Measurements from ENCODE around the gene OSBP. TPM values are rescaled to one million over a fixed set of nuclear protein-coding genes. Genes with fewer than 3 reads are reported as not detected.
A peak's percentile ranks its signal among the peaks of the same experiment; 100 is the strongest.
"Not testable (repeated sequence)": the region's sequence is repeated elsewhere in the genome, so short reads cannot be mapped to it uniquely, and the experiment has no call there.

The OSBP gene
- total RNA-seq, 2 experiments from 2014 or later = 34.4 to 38.6 TPM

DNA sequence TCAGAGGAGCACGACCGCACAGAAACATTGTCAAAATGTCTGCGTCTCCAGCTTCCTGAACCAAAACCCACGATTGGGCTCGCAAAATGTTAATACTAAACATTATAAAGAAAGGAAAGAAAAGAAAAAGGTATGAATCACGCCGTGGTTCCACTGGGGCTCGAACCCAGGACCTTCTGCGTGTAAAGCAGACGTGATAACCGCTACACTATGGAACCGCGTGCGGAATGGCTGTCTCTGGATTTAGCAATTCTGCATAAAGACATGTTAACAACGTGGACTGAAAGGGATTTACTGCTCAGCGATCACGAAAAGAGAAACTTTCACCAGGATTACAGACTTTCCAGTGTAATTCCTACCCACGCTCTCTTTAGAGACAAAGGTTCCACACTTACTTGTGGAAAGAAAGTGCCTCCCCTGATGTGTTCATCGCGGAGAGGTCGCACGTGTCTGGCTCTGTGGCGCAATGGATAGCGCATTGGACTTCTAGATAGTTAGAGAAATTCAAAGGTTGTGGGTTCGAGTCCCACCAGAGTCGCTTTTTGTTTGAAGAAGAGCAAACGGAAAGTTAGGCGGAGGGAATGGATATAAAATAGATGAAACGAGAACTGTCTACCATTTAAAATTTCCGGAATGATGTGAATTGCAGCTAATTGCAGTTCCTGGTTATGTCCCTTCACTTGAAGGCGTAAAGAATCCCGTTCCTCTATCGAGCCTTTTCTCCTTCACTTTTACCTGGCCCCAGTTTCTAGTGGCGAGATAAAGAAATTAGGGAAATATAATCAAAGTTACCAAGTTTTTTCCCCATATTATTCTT lies 64.5 kb downstream of the OSBP start:
- H3K36me3 Mint-ChIP-seq (ENCODE audit: low read depth) = peaks cover 4% of the 10 kb centered on the region
- peak; percentile 86 for DNase-seq
- no peaks in the 10 kb centered on the region for H3K9me3 Mint-ChIP-seq (ENCODE audit: insufficient read depth)
- peaks cover 43% of the 10 kb centered on the region for H3K4me1 Mint-ChIP-seq (ENCODE audit: low read depth)
- ChIA-PET CTCF (interaction anchor here (0.8 to 2.8 kb wide), 2 partner anchors 10 to 118 kb away, joined by 3 to 15 read pairs; partner anchors contain the start of gene PATL1), POLR2A (interaction anchor here (0.6 to 1.2 kb wide), 5 partner anchors 15 to 259 kb away, joined by 3 to 5 read pairs (median 3); no protein-coding TSS in a partner anchor)
- peak overlapping the region; percentile 80 for H3K4me3 Mint-ChIP-seq
- peak; percentile 54 for ATAC-seq
- H3K27ac Mint-ChIP-seq = peak overlapping the region; percentile 92
- H3K27me3 Mint-ChIP-seq (ENCODE audit: low read depth) = peaks cover 13% of the 10 kb centered on the region

DNA sequence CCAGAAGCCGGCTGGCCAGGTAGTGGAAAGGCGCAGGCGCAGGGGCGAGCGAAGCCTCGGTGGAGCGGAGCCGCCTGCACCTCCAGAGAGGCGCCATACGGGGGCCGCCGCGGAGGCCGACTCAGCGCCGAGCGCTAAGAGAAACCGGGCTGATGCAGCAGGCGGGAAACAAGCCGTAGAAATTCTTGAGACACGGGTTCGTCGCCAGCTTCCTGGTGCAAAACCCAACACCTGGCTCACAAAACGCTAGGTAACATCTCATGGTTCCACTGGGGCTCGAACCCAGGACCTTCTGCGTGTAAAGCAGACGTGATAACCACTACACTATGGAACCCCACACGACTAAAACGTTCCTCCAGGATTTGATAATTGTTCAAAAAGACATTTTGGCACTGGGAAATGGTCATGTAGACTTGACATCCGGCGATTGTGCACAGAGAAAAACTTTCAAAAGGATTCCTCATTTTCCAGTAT lies 65.2 kb downstream of the OSBP start:
- Mint-ChIP-seq H3K27ac (peak overlapping the region; percentile 92), H3K9me3 (ENCODE audit: insufficient read depth) (no peaks in the 10 kb centered on the region), H3K4me1 (ENCODE audit: low read depth) (peaks cover 37% of the 10 kb centered on the region), H3K27me3 (ENCODE audit: low read depth) (peaks cover 10% of the 10 kb centered on the region), H3K4me3 (peak overlapping the region; percentile 80), H3K36me3 (ENCODE audit: low read depth) (peaks cover 4% of the 10 kb centered on the region)
- CTCF ChIA-PET = interaction anchor here (0.8 to 2.8 kb wide), 6 partner anchors 11 to 406 kb away, joined by 3 to 19 read pairs (median 4); partner anchors contain the start of genes OR4D9 and PATL1
- POLR2A ChIA-PET = interaction anchor here (0.6 to 1.6 kb wide), 9 partner anchors 9 to 406 kb away, joined by 3 to 5 read pairs (median 3); partner anchors contain the start of gene PATL1
- peak; percentile 92 for DNase-seq
- peak; percentile 95 for ATAC-seq

DNA sequence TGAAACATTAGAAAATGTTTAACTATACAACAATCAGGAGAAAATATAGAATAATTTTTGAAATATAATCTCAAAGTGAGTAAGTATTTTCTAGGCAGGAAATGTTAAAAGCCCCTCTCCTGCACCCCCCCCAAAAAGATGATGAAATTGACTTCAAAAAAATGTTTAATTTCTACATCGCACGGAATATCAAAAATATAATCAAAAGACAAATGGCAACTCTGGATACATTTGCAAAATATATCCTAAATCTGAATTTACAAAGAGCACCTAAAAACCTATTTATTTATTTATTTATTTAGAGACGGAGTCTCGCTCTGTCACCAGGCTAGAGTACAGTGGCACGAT lies 67.3 kb downstream of the OSBP start:
- CTCF ChIA-PET = interaction anchor here (0.8 to 2.4 kb wide), 2 partner anchors 9 to 10 kb away, joined by 3 to 19 read pairs; no protein-coding TSS in a partner anchor
- POLR2A ChIA-PET = no interaction called here
- peaks cover 35% of the 10 kb centered on the region for H3K4me1 Mint-ChIP-seq (ENCODE audit: low read depth)
- no peaks in the 10 kb centered on the region for H3K9me3 Mint-ChIP-seq (ENCODE audit: insufficient read depth)
- peaks cover 4% of the 10 kb centered on the region for H3K36me3 Mint-ChIP-seq (ENCODE audit: low read depth)
- peaks cover 9% of the 10 kb centered on the region for H3K27me3 Mint-ChIP-seq (ENCODE audit: low read depth)
- H3K27ac Mint-ChIP-seq = no peak overlapping the region
- no peak for DNase-seq
- H3K4me3 Mint-ChIP-seq = no peak overlapping the region
- no peak for ATAC-seq

DNA sequence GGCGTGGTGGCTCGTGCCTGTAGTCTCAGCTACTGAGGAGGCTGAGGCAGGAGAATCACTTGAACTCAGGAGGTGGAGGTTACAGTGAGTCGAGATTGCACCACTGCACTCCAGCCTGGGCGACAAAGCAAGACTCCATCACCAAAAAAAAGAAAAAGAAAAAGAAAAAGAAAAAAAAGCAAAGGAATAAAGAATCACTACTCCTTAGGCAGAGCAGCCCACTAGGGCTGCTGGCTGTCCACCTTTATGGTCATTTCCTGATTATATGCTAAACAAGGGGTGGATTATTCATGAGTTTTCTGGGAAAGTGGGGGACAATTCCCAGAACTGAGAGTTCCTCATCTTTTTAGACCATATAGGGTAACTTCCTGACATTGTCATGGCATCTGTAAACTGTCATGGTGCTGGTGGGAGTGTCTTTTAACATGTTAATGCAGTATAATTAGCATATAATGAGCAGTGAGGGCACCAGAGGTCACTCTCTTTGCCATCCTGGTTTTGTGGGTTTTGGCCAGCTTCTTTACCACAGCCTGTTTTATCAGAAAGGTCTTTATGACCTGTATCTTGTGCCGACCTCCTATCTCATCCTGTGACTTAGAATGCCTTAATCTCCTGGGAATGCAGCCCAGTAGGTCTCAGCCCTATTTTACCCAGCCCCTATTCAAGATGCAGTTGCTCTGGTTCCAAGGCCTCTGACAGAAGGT lies 67.8 kb downstream of the OSBP start:
- H3K27me3 Mint-ChIP-seq (ENCODE audit: low read depth); H3K4me3 Mint-ChIP-seq; H3K9me3 Mint-ChIP-seq (ENCODE audit: insufficient read depth); H3K27ac Mint-ChIP-seq; H3K36me3 Mint-ChIP-seq (ENCODE audit: low read depth); POLR2A ChIA-PET; DNase-seq; ATAC-seq: not testable (repeated sequence)
- CTCF ChIA-PET = interaction anchor here (2.4 kb wide), 1 partner anchor 9 kb away, joined by 19 read pairs; no protein-coding TSS in a partner anchor
- H3K4me1 Mint-ChIP-seq (ENCODE audit: low read depth) = peaks cover 33% of the 10 kb centered on the region

DNA sequence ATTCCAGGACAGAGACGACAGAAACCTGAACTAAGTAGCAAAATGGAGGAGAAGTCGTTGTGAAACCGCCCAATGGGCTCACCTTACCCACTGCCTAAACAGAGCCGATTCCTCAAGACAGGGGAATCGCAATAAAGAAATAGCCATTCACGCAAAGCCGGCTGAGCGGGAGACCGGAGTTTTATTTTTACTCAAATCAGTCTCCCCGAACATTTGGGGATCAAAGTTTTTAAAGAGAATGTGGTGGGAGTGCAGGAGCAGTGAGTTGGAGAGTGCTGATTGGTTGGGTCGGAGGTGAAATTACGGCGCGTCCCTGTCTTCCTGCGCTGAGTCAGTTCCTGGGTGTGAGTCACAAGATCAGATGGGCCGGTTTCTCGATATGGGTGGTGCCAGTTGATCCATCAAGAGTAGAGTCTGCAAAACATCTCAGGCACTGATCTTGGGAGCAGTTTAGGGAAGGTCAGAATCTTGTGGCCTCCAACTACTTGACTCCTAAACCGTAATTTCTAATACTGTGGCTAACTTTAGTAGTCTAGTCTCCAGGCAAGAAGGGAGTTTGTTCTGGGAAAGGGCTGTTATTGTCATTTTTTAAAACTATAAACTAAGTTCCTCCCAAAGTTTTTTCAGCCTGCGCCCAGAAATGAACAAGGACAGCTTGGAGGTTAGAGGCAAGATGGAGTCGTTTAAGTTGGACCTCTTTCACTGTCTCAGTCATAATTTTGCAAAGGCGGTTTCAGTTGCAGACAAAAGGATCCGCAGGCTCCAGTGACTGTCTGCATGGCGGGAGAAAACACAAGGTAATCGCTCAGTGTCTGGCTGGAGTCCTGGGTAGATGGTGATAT lies 70.2 kb downstream of the OSBP start:
- CTCF ChIA-PET = no interaction called here
- Mint-ChIP-seq H3K36me3 (ENCODE audit: low read depth) (no peaks in the 10 kb centered on the region), H3K9me3 (ENCODE audit: insufficient read depth) (no peaks in the 10 kb centered on the region)

DNA sequence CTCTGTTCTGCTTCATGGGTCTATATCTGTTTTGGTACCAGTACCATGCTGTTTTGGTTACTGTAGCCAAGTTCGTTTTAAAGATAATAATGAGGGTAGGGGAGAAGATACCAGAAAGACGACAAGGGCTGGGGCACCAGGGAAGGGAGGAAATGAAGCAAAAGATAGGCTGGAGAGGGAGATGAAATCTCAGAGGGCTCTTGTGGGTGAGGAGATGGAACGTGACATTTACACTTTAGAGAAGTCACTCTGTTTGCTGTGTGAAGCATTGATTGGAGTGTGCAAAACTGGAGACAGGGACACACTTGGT lies 70.8 kb downstream of the OSBP start:
- ATAC-seq (no peak), DNase-seq (no peak)
- ChIA-PET CTCF (no interaction called here), POLR2A (no interaction called here)
- Mint-ChIP-seq H3K27ac (no peak overlapping the region), H3K4me1 (ENCODE audit: low read depth) (peaks cover 14% of the 10 kb centered on the region), H3K9me3 (ENCODE audit: insufficient read depth) (no peaks in the 10 kb centered on the region), H3K27me3 (ENCODE audit: low read depth) (peaks cover 5% of the 10 kb centered on the region), H3K4me3 (no peak overlapping the region), H3K36me3 (ENCODE audit: low read depth) (no peaks in the 10 kb centered on the region)

More for the DNA sequence above, 70.2 kb downstream of the OSBP start:
- no peak for DNase-seq
- Mint-ChIP-seq H3K27ac (no peak overlapping the region), H3K27me3 (ENCODE audit: low read depth) (peaks cover 5% of the 10 kb centered on the region), H3K4me3 (no peak overlapping the region), H3K4me1 (ENCODE audit: low read depth) (peaks cover 17% of the 10 kb centered on the region)
- POLR2A ChIA-PET = no interaction called here
- no peak for ATAC-seq

DNA sequence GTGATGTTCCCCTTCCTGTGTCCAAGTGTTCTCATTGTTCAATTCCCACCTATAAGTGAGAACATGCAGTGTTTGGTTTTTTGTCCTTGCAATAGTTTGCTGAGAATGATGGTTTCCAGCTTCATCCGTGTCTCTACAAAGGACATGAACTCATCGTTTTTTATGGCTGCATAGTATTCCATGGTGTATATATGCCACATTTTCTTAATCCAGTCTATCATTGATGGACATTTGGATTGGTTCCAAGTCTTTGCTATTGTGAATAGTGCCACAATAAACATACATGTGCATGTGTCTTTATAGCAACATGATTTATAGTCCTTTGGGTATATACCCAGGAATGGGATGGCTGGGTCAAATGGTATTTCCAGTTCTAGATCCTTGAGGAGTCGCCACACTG lies 71.9 kb downstream of the OSBP start:
- H3K4me1 Mint-ChIP-seq (ENCODE audit: low read depth); H3K9me3 Mint-ChIP-seq (ENCODE audit: insufficient read depth); ATAC-seq; H3K27ac Mint-ChIP-seq; H3K36me3 Mint-ChIP-seq (ENCODE audit: low read depth); H3K27me3 Mint-ChIP-seq (ENCODE audit: low read depth); CTCF ChIA-PET; DNase-seq; POLR2A ChIA-PET; H3K4me3 Mint-ChIP-seq: not testable (repeated sequence)

DNA sequence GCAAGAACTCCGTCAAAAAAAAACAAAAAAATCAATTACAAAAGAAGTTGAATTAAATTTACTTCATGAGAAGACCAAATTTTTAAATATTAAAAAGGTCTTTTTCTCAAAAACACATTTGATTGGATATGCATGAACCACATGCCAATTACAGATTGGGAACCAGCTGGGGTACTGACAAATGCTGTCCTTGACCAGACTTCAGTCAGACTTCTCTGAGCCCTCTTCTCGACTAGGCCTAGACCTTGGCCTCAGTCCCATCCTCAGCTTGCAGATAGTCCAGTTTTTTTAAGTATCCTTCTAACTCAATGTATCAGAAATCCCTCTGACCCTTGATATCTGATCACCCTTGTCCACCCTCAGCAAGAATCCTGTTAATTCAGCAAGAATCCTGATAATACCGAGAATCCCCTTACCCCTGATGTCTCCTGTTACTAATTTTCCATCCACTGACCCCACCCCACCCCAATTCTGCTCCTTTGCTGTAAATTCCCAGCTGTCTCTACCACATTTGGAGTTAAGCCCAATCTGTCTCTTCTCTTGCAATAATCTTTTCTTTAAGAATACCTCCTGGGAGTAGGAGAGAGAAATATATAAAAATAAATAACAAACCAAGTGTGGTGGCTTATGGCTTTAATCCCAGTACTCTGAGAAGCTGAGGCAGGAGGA lies 73.3 kb downstream of the OSBP start:
- H3K27me3 Mint-ChIP-seq (ENCODE audit: low read depth) = peaks cover 5% of the 10 kb centered on the region
- H3K27ac Mint-ChIP-seq = no peak overlapping the region
- ATAC-seq (no peak), DNase-seq (no peak)
- peaks cover 8% of the 10 kb centered on the region for H3K4me1 Mint-ChIP-seq (ENCODE audit: low read depth)
- POLR2A ChIA-PET = no interaction called here
- H3K36me3 Mint-ChIP-seq (ENCODE audit: low read depth) = no peaks in the 10 kb centered on the region
- CTCF ChIA-PET = interaction anchor here (0.6 kb wide), 1 partner anchor 146 kb away, joined by 4 read pairs; no protein-coding TSS in a partner anchor
- H3K4me3 Mint-ChIP-seq = no peak overlapping the region
- H3K9me3 Mint-ChIP-seq (ENCODE audit: insufficient read depth) = no peaks in the 10 kb centered on the region

DNA sequence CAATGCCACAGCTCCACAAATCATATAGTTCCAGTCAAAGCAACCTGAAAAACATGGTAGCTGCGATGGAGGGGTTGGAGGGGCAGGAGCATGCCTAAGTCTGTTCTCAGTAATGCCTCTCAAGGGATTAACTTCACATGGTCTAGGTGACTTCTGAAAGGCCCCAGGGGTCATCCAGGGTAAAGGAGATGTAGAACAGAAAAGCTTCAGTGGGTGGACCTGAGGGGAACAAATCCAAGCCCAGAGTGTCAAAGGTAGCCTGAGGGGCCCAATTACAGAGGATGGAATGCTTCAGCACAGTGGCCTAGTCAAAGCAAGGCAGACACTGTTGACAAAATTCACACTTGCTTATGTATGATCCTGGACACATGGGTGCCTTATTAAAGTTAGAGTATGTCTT lies 80.9 kb downstream of the OSBP start:
- H3K27me3 Mint-ChIP-seq (ENCODE audit: low read depth) = peaks cover 9% of the 10 kb centered on the region
- H3K27ac Mint-ChIP-seq = no peak overlapping the region
- DNase-seq (no peak), ATAC-seq (no peak)
- POLR2A ChIA-PET = no interaction called here
- H3K9me3 Mint-ChIP-seq (ENCODE audit: insufficient read depth) = no peaks in the 10 kb centered on the region
- peaks cover 18% of the 10 kb centered on the region for H3K4me1 Mint-ChIP-seq (ENCODE audit: low read depth)
- no peak overlapping the region for H3K4me3 Mint-ChIP-seq
- CTCF ChIA-PET = interaction anchor here (1.1 kb wide), 1 partner anchor 371 kb away, joined by 3 read pairs; no protein-coding TSS in a partner anchor
- H3K36me3 Mint-ChIP-seq (ENCODE audit: low read depth) = no peaks in the 10 kb centered on the region

DNA sequence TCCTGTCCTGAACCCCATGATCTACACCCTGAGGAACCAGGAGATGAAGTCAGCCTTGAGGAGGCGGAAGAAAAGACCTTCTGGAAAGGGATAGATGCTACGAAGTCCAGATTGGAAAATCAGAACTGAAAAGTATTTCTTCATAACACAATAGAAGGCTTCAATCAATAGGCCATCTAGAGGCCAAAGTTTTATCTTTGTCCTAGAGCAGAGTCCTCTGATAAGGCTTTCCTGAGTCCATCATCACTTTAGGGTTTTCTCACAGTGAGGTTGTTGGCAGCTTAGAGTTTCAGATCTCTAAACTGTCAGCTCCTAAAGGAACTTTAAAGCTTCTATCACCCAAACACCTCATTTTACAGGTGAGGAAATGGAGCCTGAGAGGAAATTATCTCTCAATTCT lies 83.0 kb downstream of the OSBP start:
- no peaks in the 10 kb centered on the region for H3K9me3 Mint-ChIP-seq (ENCODE audit: insufficient read depth)
- CTCF ChIA-PET = no interaction called here

DNA sequence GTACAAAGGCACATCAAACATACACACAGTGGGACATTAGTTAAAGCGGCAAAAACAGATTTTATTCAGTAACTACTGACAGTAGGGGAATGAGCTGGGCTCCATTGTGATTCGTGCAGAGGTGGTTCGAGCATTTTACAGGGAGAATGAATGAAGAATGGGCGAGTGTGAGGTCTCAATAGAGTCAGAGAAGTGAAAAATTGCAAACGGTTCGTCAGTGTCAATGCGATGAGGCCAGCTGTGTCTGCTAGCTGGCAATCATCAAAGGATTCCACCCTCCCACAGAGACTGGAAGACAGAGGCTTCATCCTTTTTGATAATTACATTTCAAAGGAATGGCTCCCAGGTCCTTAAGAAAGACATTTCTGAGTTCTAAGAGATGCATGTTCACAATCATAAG lies 86.9 kb downstream of the OSBP start:
- H3K27ac Mint-ChIP-seq = no peak overlapping the region
- POLR2A ChIA-PET = no interaction called here
- ATAC-seq = no peak
- H3K4me3 Mint-ChIP-seq = no peak overlapping the region
- CTCF ChIA-PET = interaction anchor here (1.4 kb wide), 1 partner anchor 9 kb away, joined by 5 read pairs; no protein-coding TSS in a partner anchor
- peaks cover 16% of the 10 kb centered on the region for H3K27me3 Mint-ChIP-seq (ENCODE audit: low read depth)
- H3K9me3 Mint-ChIP-seq (ENCODE audit: insufficient read depth) = no peaks in the 10 kb centered on the region
- no peaks in the 10 kb centered on the region for H3K36me3 Mint-ChIP-seq (ENCODE audit: low read depth)
- peaks cover 5% of the 10 kb centered on the region for H3K4me1 Mint-ChIP-seq (ENCODE audit: low read depth)
- DNase-seq = no peak

More for the DNA sequence above, 83.0 kb downstream of the OSBP start:
- Mint-ChIP-seq H3K27ac (no peak overlapping the region), H3K36me3 (ENCODE audit: low read depth) (no peaks in the 10 kb centered on the region), H3K4me1 (ENCODE audit: low read depth) (peaks cover 13% of the 10 kb centered on the region), H3K27me3 (ENCODE audit: low read depth) (peaks cover 14% of the 10 kb centered on the region), H3K4me3 (no peak overlapping the region)
- ATAC-seq = no peak
- POLR2A ChIA-PET = no interaction called here
- DNase-seq = no peak

Measured in activated CD8-positive, alpha-beta T cell treated with anti-CD3 and anti-CD28 coated beads, Interleukin-2, amount 10 ng/mL, durations not matched to agents 7 days and 5 days (primary cell).